ENCODE results near the gene IGF2BP1. TPM values are rescaled to one million over a fixed set of nuclear protein-coding genes. Genes with fewer than 3 reads are reported as not detected.

The IGF2BP1 gene
- polyA plus RNA-seq, 1 donor from 2014 or later = 13.0 TPM

DNA sequence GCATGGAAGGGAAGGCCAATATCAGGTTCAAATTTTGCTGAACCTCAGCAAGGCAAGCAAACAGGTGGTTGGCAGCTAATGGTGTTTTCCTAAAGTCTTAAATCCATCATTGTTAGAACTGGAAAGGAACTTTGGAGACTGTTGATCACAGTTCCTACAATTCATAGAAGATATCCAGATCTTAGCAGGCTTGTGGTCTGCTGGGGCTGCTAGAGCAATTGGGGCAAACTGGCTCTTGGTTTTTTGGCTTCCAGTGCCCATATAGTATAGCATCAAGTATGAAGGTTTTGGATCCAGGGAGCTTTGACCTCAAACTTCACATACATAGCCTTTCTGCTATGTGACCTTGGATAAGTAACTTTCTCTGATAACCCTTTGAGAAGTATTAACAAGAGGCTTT lies 49.7 kb downstream of the IGF2BP1 start:
- Histone ChIP-seq H3F3A (ENCODE audit: insufficient read depth, low read length, poor library complexity, severe bottlenecking) (no peaks in the 10 kb centered on the region), H2AFZ (ENCODE audit: low read depth, low read length) (no peak overlapping the region), H3K9me2 (ENCODE audit: insufficient read depth, low read length) (no peaks in the 10 kb centered on the region), H3K4me2 (ENCODE audit: low read length) (no peak overlapping the region), H3K27ac (ENCODE audit: low read length) (no peak overlapping the region), H3K9ac (ENCODE audit: low read length) (no peak overlapping the region), H3K9me3 (ENCODE audit: low read length) (no peaks in the 10 kb centered on the region), H3K36me3 (ENCODE audit: insufficient read depth, low read length) (peaks cover 17% of the 10 kb centered on the region), H3K27me3 (ENCODE audit: insufficient read depth, low read depth, low read length) (no peaks in the 10 kb centered on the region), H3K4me3 (ENCODE audit: low read length) (no peak overlapping the region), H3K79me2 (replicated peaks; ENCODE audit: insufficient read depth, low read length) (no peaks in the 10 kb centered on the region), H4K20me1 (ENCODE audit: insufficient read depth) (no peaks in the 10 kb centered on the region)
- TF ChIP-seq MXI1 (conservative IDR thresholded peaks at IDR 0.05; ENCODE audit: poor library complexity, severe bottlenecking) = no peak
- TF ChIP-seq SMC3 (conservative IDR thresholded peaks at IDR 0.05; ENCODE audit: poor library complexity) = no peak
- no peak for TF ChIP-seq EP300 (conservative IDR thresholded peaks at IDR 0.05; ENCODE audit: poor library complexity, severe bottlenecking)
- TF ChIP-seq TAF1 (IDR thresholded peaks at IDR 0.05; ENCODE audit: low read depth) = no peak
- TF ChIP-seq RAD21 (conservative IDR thresholded peaks at IDR 0.05) = no peak
- no peak for TF ChIP-seq EZH2 (IDR thresholded peaks at IDR 0.05; ENCODE audit: borderline replicate concordance, insufficient read depth, low read length, poor library complexity, severe bottlenecking)
- no peak for TF ChIP-seq POLR2AphosphoS5 (IDR thresholded peaks at IDR 0.05)
- TF ChIP-seq, protein P1, sequence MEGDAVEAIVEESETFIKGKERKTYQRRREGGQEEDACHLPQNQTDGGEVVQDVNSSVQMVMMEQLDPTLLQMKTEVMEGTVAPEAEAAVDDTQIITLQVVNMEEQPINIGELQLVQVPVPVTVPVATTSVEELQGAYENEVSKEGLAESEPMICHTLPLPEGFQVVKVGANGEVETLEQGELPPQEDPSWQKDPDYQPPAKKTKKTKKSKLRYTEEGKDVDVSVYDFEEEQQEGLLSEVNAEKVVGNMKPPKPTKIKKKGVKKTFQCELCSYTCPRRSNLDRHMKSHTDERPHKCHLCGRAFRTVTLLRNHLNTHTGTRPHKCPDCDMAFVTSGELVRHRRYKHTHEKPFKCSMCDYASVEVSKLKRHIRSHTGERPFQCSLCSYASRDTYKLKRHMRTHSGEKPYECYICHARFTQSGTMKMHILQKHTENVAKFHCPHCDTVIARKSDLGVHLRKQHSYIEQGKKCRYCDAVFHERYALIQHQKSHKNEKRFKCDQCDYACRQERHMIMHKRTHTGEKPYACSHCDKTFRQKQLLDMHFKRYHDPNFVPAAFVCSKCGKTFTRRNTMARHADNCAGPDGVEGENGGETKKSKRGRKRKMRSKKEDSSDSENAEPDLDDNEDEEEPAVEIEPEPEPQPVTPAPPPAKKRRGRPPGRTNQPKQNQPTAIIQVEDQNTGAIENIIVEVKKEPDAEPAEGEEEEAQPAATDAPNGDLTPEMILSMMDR (IDR thresholded peaks at IDR 0.05; ENCODE audit: poor library complexity, severe bottlenecking) = no peak
- TF ChIP-seq, protein P2, sequence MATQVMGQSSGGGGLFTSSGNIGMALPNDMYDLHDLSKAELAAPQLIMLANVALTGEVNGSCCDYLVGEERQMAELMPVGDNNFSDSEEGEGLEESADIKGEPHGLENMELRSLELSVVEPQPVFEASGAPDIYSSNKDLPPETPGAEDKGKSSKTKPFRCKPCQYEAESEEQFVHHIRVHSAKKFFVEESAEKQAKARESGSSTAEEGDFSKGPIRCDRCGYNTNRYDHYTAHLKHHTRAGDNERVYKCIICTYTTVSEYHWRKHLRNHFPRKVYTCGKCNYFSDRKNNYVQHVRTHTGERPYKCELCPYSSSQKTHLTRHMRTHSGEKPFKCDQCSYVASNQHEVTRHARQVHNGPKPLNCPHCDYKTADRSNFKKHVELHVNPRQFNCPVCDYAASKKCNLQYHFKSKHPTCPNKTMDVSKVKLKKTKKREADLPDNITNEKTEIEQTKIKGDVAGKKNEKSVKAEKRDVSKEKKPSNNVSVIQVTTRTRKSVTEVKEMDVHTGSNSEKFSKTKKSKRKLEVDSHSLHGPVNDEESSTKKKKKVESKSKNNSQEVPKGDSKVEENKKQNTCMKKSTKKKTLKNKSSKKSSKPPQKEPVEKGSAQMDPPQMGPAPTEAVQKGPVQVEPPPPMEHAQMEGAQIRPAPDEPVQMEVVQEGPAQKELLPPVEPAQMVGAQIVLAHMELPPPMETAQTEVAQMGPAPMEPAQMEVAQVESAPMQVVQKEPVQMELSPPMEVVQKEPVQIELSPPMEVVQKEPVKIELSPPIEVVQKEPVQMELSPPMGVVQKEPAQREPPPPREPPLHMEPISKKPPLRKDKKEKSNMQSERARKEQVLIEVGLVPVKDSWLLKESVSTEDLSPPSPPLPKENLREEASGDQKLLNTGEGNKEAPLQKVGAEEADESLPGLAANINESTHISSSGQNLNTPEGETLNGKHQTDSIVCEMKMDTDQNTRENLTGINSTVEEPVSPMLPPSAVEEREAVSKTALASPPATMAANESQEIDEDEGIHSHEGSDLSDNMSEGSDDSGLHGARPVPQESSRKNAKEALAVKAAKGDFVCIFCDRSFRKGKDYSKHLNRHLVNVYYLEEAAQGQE (IDR thresholded peaks at IDR 0.05; ENCODE audit: borderline replicate concordance) = no peak

DNA sequence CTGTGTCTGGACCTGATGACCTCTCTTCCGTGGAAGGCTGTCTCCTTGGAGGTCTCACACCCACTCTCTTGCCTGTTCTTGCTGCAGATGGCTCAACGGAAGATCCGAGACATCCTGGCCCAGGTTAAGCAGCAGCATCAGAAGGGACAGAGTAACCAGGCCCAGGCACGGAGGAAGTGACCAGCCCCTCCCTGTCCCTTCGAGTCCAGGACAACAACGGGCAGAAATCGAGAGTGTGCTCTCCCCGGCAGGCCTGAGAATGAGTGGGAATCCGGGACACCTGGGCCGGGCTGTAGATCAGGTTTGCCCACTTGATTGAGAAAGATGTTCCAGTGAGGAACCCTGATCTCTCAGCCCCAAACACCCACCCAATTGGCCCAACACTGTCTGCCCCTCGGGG lies 52.1 kb downstream of the IGF2BP1 start:
- H3K9ac ChIP-seq (ENCODE audit: low read length) = no peak overlapping the region
- H2AFZ ChIP-seq (ENCODE audit: low read depth, low read length) = no peak overlapping the region
- H3K9me2 ChIP-seq (ENCODE audit: insufficient read depth, low read length) = no peaks in the 10 kb centered on the region
- H3K79me2 ChIP-seq (replicated peaks; ENCODE audit: insufficient read depth, low read length) = no peaks in the 10 kb centered on the region
- no peaks in the 10 kb centered on the region for H3F3A ChIP-seq (ENCODE audit: insufficient read depth, low read length, poor library complexity, severe bottlenecking)
- TF ChIP-seq, protein P2 (IDR thresholded peaks at IDR 0.05; ENCODE audit: borderline replicate concordance) = no peak
- no peak for TF ChIP-seq MXI1 (conservative IDR thresholded peaks at IDR 0.05; ENCODE audit: poor library complexity, severe bottlenecking)
- no peak for TF ChIP-seq POLR2AphosphoS5 (IDR thresholded peaks at IDR 0.05)
- no peak for TF ChIP-seq TAF1 (IDR thresholded peaks at IDR 0.05; ENCODE audit: low read depth)
- TF ChIP-seq EP300 (conservative IDR thresholded peaks at IDR 0.05; ENCODE audit: poor library complexity, severe bottlenecking) = no peak
- TF ChIP-seq SMC3 (conservative IDR thresholded peaks at IDR 0.05; ENCODE audit: poor library complexity) = no peak
- TF ChIP-seq EZH2 (IDR thresholded peaks at IDR 0.05; ENCODE audit: borderline replicate concordance, insufficient read depth, low read length, poor library complexity, severe bottlenecking) = no peak
- TF ChIP-seq, protein P1 (IDR thresholded peaks at IDR 0.05; ENCODE audit: poor library complexity, severe bottlenecking) = no peak
- no peak for TF ChIP-seq RAD21 (conservative IDR thresholded peaks at IDR 0.05)
- H3K4me2 ChIP-seq (ENCODE audit: low read length) = no peak overlapping the region
- peaks cover 9% of the 10 kb centered on the region for H3K36me3 ChIP-seq (ENCODE audit: insufficient read depth, low read length)
- H3K4me3 ChIP-seq (ENCODE audit: low read length) = no peak overlapping the region
- H4K20me1 ChIP-seq (ENCODE audit: insufficient read depth) = no peaks in the 10 kb centered on the region
- no peaks in the 10 kb centered on the region for H3K27me3 ChIP-seq (ENCODE audit: insufficient read depth, low read depth, low read length)
- no peaks in the 10 kb centered on the region for H3K9me3 ChIP-seq (ENCODE audit: low read length)
- H3K27ac ChIP-seq (ENCODE audit: low read length) = no peak overlapping the region

Measured in neural cell (in vitro differentiated cells).